Activated T-cell treated with anti-CD3 and anti-CD28 coated beads, Interleukin-2, amount 50 U/mL, for 1 hour (primary cell): ENCODE measurements around the gene PIP5K1C.
"Not testable (repeated sequence)": the region's sequence is repeated elsewhere in the genome, so short reads cannot be mapped to it uniquely, and the experiment has no call there.

Experiments
- DNase-seq: peaks from one replicate; pipeline ENCODE4 v3.0.0-alpha.2; 2020

The PIP5K1C gene

GRCh38 chr19:3672993-3673392 is 27.3 kb downstream of the PIP5K1C start:
- DNase-seq = no peak

GRCh38 chr19:3672575-3672948 is 27.7 kb downstream of the PIP5K1C start:
- DNase-seq = no peak

GRCh38 chr19:3671680-3672574 is 28.3 kb downstream of the PIP5K1C start:
- DNase-seq = no peak

- DNase-seq = peak; percentile 29
These were observed 29.2 kb downstream of the PIP5K1C start for GRCh38 chr19:3670796-3671679.

- no peak for DNase-seq
These were observed 30.1 kb downstream of the PIP5K1C start for GRCh38 chr19:3669947-3670795.

- DNase-seq = no peak
These were observed 31.0 kb downstream of the PIP5K1C start for GRCh38 chr19:3669082-3669946.

- no peak for DNase-seq
These were observed 31.8 kb downstream of the PIP5K1C start for GRCh38 chr19:3668331-3669081.

- DNase-seq = no peak
These were observed 32.5 kb downstream of the PIP5K1C start for GRCh38 chr19:3667766-3668165.

GRCh38 chr19:3667037-3667638 is 33.1 kb downstream of the PIP5K1C start:
- DNase-seq = no peak

GRCh38 chr19:3666545-3666856 is 33.8 kb downstream of the PIP5K1C start:
- not testable (repeated sequence) for DNase-seq

- DNase-seq = peak; percentile 84
These were observed 34.4 kb downstream of the PIP5K1C start for GRCh38 chr19:3665681-3666544.

- DNase-seq = no peak
These were observed 35.2 kb downstream of the PIP5K1C start for GRCh38 chr19:3664879-3665642.

- DNase-seq = no peak
These were observed 36.4 kb downstream of the PIP5K1C start for GRCh38 chr19:3663838-3664237.

- no peak for DNase-seq
These were observed 38.7 kb downstream of the PIP5K1C start for GRCh38 chr19:3661284-3662238.

GRCh38 chr19:3660493-3661219 is 39.6 kb downstream of the PIP5K1C start:
- DNase-seq = no peak

- no peak for DNase-seq
These were observed 40.5 kb downstream of the PIP5K1C start for GRCh38 chr19:3659746-3660112.
